Subcutaneous adipose tissue (tissue), 4 donors: ENCODE measurements around the gene EGR2. TPM values are rescaled to one million over a fixed set of nuclear protein-coding genes. Genes with fewer than 3 reads are reported as not detected.

ENCODE experiments used
- total RNA-seq, 4 donors: library from RNA; depleted of rRNA; stranded (reverse); fragments of >200 nt; gene quantifications; one replicate each; pipeline ENCODE4 v1.1.0, GENCODE V29; 2016
- TF ChIP-seq, protein P1 (sequence below): fragments of 450-650 bp; IDR thresholded peaks from one replicate; pipeline ENCODE4 v1.5.1; 2016; ENCODE audit warnings: low read depth, mild to moderate bottlenecking, control low read depth, antibody characterized with exemption, moderate library complexity

EGR2 gene
- 1 to 10 TPM in 1 of 4 donors, under 1 TPM in 2, not detected in 1; 0.38 to 5.6 (median 0.98) TPM for total RNA-seq

GRCh38 chr10:62816331-62817120, at the start of gene EGR2:
EGR2 (minus strand) TSS chr10:62816366; CDS start chr10:62816029, 337 bp downstream.
- TF ChIP-seq, protein P1, sequence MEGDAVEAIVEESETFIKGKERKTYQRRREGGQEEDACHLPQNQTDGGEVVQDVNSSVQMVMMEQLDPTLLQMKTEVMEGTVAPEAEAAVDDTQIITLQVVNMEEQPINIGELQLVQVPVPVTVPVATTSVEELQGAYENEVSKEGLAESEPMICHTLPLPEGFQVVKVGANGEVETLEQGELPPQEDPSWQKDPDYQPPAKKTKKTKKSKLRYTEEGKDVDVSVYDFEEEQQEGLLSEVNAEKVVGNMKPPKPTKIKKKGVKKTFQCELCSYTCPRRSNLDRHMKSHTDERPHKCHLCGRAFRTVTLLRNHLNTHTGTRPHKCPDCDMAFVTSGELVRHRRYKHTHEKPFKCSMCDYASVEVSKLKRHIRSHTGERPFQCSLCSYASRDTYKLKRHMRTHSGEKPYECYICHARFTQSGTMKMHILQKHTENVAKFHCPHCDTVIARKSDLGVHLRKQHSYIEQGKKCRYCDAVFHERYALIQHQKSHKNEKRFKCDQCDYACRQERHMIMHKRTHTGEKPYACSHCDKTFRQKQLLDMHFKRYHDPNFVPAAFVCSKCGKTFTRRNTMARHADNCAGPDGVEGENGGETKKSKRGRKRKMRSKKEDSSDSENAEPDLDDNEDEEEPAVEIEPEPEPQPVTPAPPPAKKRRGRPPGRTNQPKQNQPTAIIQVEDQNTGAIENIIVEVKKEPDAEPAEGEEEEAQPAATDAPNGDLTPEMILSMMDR, result no peak

GRCh38 chr10:62862447-62862846, 46.3 kb upstream of the EGR2 start:
- TF ChIP-seq, protein P1, result no peak

DNA sequence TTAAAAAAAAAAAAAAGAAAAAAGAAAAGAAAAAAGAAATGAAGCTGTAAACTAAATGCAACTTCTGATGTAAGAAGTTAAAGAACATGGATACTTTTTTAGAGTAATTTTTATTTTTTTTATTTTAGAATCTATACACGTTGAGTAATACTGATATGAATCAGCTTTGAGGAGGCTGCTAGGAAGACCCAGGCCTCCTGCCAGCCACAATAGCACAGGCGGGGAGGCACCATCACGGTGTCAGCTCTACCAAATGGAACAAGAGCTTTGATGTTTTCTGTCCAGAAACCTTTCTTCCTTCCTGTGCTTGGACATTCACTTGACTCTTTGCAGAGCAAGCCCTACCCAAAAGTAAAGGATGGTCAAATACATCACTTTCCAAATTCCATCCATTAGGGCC, 45.3 kb upstream of the EGR2 start:
- TF ChIP-seq, protein P1, result no peak

GRCh38 chr10:62860946-62861345, 44.8 kb upstream of the EGR2 start:
- TF ChIP-seq, protein P1, result no peak

GRCh38 chr10:62858364-62858763, 42.2 kb upstream of the EGR2 start:
- TF ChIP-seq, protein P1, result no peak

GRCh38 chr10:62856021-62856420, 39.9 kb upstream of the EGR2 start:
- TF ChIP-seq, protein P1, result no peak

DNA sequence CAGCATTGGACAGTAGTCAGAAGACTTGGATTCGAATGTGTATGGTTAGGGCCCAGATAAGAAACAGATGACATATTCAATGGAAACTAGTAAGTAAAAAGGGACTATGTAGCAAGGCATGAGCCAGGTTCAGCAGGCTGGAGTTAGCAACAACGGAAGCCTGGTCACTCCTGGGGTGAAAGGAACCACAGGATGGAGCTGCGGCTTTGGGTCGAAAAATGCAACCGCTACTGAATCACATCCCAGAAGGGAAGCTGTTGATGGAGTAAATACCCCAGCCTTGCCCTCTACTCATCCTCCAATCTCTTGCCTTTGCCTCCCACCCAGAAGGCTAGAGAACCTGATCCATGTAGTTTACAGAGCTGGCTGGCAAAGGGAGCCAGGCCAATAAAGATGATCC, 37.5 kb upstream of the EGR2 start:
- TF ChIP-seq, protein P1, result no peak
